Lung (tissue), 12 donors: Measurements from ENCODE around the gene CLIP3. TPM values are rescaled to one million over a fixed set of nuclear protein-coding genes. Genes with fewer than 3 reads are reported as not detected.

Experiments
- ATAC-seq: fragments of 200-7000 bp; cut with Tn5 transposase; one replicate; pipeline ENCODE4 v1.9.1; 2020; ENCODE audit warnings: moderate number of reproducible peaks; ENCODE audit not compliant: insufficient read depth, low FRiP score
- DNase-seq, 3 donors: peaks; one replicate each; pipeline ENCODE4 v3.0.0-alpha.2; 2013 to 2017
- H3K27ac ChIP-seq, 2 donors: one replicate each; pipeline ENCODE4 v1.5.1; 2013; ENCODE audit warnings: mild to moderate bottlenecking in 2 of 2, moderate library complexity in 2 of 2, control low read depth in 1 of 2, inconsistent platforms in 1 of 2, low read depth in 1 of 2, low read length in 1 of 2
- H3K27me3 ChIP-seq, 3 donors: one replicate each; pipeline ENCODE4 v1.5.1; 2013; ENCODE audit warnings: low read length in 2 of 3; ENCODE audit not compliant: control insufficient read depth in 3 of 3, insufficient read depth in 3 of 3
- H3K36me3 ChIP-seq, 4 donors: one replicate each; pipeline ENCODE4 v1.5.1; 2013; ENCODE audit warnings: low read length in 4 of 4, mild to moderate bottlenecking in 1 of 4, moderate library complexity in 1 of 4; ENCODE audit not compliant: control insufficient read depth in 4 of 4, insufficient read depth in 4 of 4
- H3K4me1 ChIP-seq, 5 donors: one replicate each; pipeline ENCODE4 v1.5.1; 2013; ENCODE audit warnings: low read length in 5 of 5, mild to moderate bottlenecking in 2 of 5, moderate library complexity in 1 of 5; ENCODE audit not compliant: control insufficient read depth in 5 of 5, insufficient read depth in 5 of 5
- H3K4me3 ChIP-seq: one replicate; pipeline ENCODE4 v1.5.1; 2013; ENCODE audit warnings: mild to moderate bottlenecking, control low read depth, moderate library complexity
- H3K9ac ChIP-seq, 2 donors: one replicate each; pipeline ENCODE4 v1.5.1; 2013; ENCODE audit warnings: low read length in 2 of 2, control low read depth in 1 of 2; ENCODE audit not compliant: insufficient read depth in 1 of 2
- H3K9me3 ChIP-seq, 4 donors: one replicate each; pipeline ENCODE4 v1.5.1; 2013; ENCODE audit warnings: low read length in 3 of 4, mild to moderate bottlenecking in 1 of 4, moderate library complexity in 1 of 4; ENCODE audit not compliant: control insufficient read depth in 4 of 4, insufficient read depth in 3 of 4
- WGBS, 2 donors: extraction: QIAGEN DNeasy Blood & Tissue Kit; methylation state at CpG; one replicate each; pipeline ENCODE4 v1.1.7; 2013; 5-methylcytosine and 5-hydroxymethylcytosine counted together
- polyA plus RNA-seq, 2 donors: library from polyadenylated mRNA; stranded (reverse); fragments of 200-250 nt; gene quantifications; one replicate each; pipeline ENCODE4 v1.2.1, GENCODE V29; 2013
- total RNA-seq, 2 donors: library from RNA; depleted of rRNA in 1 of 2; stranded (reverse); fragments of >200 nt in 1 of 2; gene quantifications; one replicate each; pipeline ENCODE4 v1.2.1, GENCODE V29; 2014 to 2021
- TF ChIP-seq, protein P1 (sequence below): IDR thresholded peaks from 2 replicates; pipeline ENCODE4 v1.5.1; 2012; ENCODE audit warnings: mild to moderate bottlenecking; ENCODE audit errors: control extremely low read depth, extremely low read depth
- donor health status: control.
- donor health status: control.
- donor health status: Bipolar disorder and iron deficiency.
- donor health status: healthy.
- donor health status: DM: yes; HTN: yes; CAD: no.

Gene CLIP3
- total and polyA plus RNA-seq, 4 donors, result 1.6 to 17.6 (median 5.3) TPM

DNA sequence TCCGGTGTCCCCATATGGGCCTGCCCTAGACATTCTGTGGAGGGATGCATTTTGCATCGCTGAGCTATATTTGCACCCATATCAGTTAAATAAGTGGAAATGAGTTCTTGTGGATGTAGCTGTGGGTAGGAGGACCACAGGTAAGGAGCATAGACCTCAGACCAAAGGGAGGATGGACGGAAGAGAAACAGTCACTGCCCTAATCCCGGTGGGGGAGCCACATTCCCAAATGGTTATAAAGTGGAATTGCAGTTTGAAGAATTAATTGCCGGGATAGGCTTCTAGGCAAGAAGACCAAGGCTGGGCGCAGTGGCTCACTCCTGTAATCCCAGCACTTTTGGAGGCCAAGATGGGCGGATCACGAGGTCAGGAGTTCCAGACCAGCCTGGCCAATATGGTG is 35.9 kb downstream of the CLIP3 start:
- H3K9me3 ChIP-seq, result no peaks in the 10 kb centered on the region
- 94 to 95% methylated on average over 8 of the region's 8 CpGs for WGBS, 2 donors
- peaks cover 0 to 20% (median 8%) of the 10 kb centered on the region in 5 donors for H3K4me1 ChIP-seq
- no peak overlapping the region for H3K9ac ChIP-seq
- H3K27me3 ChIP-seq, result no peaks in the 10 kb centered on the region
- ATAC-seq (no peak), DNase-seq (no peak)
- no peak overlapping the region for H3K4me3 ChIP-seq
- no peak overlapping the region for H3K27ac ChIP-seq
- H3K36me3 ChIP-seq, result peaks cover 0 to 17% (median 3%) of the 10 kb centered on the region in 4 donors
- TF ChIP-seq, protein P1, sequence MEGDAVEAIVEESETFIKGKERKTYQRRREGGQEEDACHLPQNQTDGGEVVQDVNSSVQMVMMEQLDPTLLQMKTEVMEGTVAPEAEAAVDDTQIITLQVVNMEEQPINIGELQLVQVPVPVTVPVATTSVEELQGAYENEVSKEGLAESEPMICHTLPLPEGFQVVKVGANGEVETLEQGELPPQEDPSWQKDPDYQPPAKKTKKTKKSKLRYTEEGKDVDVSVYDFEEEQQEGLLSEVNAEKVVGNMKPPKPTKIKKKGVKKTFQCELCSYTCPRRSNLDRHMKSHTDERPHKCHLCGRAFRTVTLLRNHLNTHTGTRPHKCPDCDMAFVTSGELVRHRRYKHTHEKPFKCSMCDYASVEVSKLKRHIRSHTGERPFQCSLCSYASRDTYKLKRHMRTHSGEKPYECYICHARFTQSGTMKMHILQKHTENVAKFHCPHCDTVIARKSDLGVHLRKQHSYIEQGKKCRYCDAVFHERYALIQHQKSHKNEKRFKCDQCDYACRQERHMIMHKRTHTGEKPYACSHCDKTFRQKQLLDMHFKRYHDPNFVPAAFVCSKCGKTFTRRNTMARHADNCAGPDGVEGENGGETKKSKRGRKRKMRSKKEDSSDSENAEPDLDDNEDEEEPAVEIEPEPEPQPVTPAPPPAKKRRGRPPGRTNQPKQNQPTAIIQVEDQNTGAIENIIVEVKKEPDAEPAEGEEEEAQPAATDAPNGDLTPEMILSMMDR, result no peak

DNA sequence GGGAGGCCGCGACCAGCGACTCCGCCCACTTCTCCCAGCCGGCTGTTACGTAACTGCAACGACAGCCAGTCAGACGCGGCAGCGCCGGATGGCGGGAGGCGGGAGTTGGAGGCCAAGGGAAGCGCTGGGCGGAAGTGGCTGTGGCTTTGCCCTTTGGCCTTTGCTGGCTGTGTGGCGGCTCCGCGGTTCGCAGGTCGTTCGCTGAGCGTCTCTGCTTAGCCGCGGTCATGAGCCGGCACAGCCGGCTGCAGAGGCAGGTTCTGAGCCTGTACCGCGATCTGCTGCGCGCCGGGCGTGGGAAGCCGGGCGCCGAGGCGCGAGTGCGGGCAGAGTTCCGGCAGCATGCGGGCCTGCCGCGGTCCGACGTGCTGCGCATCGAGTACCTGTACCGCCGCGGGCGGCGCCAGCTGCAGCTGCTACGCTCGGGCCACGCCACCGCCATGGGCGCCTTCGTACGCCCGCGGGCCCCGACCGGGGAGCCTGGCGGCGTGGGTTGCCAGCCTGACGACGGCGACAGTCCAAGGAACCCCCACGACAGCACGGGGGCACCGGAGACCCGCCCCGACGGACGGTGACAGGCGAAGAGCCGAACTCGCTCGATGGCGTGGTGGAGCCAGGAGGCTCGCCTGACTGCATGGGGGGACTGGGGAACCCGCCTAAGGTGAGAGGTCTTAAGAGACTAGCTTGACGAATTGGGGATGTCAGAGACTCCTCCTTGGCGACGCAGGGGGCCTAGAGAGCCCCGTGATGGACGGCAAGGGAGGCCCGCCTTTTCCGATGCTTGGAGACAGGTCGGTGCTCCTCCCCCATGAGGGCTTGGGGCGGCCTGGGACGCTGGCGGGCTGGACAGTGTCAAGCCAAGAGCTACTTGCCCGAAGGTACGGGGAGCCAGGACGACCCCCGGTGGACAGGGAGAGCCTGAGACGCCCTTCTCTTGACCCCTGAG is 37.4 kb downstream of the CLIP3 start, which contains the start of gene SDHAF1:
Gene SDHAF1, plus strand, starts transcription at position 141 of the 946 bp plus-strand sequence. Its CDS starts 87 bp downstream, at position 228.
- H3K9me3 ChIP-seq, result no peaks in the 10 kb centered on the region
- peaks cover 0 to 11% (median 0%) of the 10 kb centered on the region in 4 donors for H3K36me3 ChIP-seq
- peak within 1 kb of the TSS; percentile 78 for H3K4me3 ChIP-seq
- WGBS, 2 donors, result 0 to 1% methylated on average over 85 to 97 of the region's 97 CpGs
- H3K9ac ChIP-seq, result peak within 1 kb of the TSS; percentile 63 to 74
- DNase-seq (peak; percentile 97), ATAC-seq (peak; percentile 88)
- H3K27ac ChIP-seq, result peak within 1 kb of the TSS; percentile 79 to 80
- H3K4me1 ChIP-seq, result peaks cover 0 to 20% (median 8%) of the 10 kb centered on the region in 5 donors
- no peaks in the 10 kb centered on the region for H3K27me3 ChIP-seq
- TF ChIP-seq, protein P1, result no peak

DNA sequence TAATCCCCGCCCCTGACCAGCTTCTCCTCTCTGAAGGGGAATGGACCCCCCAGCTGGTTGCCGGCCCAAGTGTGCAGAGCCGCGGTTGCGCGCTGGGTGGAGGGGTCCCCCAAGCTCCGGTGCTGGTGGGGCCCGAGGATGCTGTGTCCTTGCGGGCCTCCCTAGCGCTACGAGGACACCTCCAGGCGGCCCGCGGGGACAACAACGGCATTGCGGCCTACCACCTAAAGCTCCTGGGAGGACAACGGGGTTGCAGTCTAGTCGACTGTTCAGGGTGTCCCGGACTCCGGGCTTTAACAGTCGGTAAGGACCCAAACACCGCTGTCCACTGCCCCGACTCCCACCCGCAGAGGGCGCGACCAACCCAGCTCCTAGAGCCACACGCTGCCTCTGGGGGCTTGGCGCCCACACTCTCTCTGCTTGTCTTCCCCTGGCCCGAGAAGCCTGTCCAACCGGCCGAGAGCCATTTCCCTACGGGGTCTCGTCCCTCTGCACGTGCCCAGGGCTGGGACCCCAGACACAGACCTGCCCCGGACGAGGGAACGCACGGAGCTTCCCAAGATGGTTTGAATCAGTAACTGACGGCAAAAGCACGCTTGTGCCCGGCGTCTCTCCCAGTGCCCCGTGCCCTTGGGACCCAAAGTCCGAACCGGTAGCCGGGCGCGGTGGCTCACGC is 38.6 kb downstream of the CLIP3 start:
- peak; percentile 46 to 65 (median 50) for DNase-seq
- Histone ChIP-seq H3K9ac (peak overlapping the region in 1 of 2 donors; percentile 74), H3K36me3 (peaks cover 0 to 11% (median 0%) of the 10 kb centered on the region in 4 donors), H3K27me3 (no peaks in the 10 kb centered on the region), H3K9me3 (no peaks in the 10 kb centered on the region), H3K4me3 (no peak overlapping the region), H3K27ac (no peak overlapping the region), H3K4me1 (peaks cover 0 to 16% (median 8%) of the 10 kb centered on the region in 5 donors)
- TF ChIP-seq, protein P1, result no peak
- ATAC-seq, result no peak
- 36 to 42% methylated on average over 47 to 49 of the region's 49 CpGs for WGBS, 2 donors
